Measurements from ENCODE around the gene WNT1.

DNA sequence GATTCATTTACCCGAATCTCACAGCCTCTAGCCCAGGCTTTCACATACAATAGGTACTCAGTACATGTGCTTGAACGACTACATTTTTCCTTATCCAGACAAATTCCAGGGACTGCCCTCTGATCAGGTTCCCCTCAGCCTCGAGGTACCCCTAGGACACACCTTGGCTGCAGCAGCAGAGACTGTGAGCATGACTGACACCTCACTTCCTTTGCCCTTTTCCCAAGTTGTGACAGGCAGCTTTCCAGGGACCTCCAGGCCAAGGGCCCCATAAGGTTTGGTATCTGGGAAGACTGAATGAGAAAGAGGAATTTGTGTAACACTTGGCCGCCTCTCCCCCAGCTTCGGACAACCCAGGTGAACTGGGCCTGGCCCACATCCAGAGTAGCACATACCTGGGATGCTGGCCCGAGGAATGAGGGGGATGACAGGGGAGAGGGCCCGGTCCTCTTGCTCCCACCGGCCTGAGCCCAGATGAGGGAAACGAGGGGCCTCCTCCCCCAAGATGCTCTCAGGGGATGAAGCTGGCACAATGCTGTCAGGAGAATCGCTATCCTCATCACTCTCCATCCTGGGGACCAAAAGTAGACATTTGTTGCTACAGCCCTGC is 50.6 kb downstream of the WNT1 start:
- TF ChIP-seq POLR2A (IDR thresholded peaks at IDR 0.05; ENCODE audit: low read length) (no peak), GATA1 (IDR thresholded peaks at IDR 0.05; ENCODE audit: low read depth, low read length) (no peak)

Measured in erythroblast (primary cell).